NCI-H1436 treated with DMSO at 0.1 percent for 48 hours (cell line): ENCODE measurements around the gene COPS8.

Source experiments
- DNase-seq: peaks from one replicate; lab custom pipeline; 2025; lab: John Stamatoyannopoulos, UW

COPS8 gene

DNA sequence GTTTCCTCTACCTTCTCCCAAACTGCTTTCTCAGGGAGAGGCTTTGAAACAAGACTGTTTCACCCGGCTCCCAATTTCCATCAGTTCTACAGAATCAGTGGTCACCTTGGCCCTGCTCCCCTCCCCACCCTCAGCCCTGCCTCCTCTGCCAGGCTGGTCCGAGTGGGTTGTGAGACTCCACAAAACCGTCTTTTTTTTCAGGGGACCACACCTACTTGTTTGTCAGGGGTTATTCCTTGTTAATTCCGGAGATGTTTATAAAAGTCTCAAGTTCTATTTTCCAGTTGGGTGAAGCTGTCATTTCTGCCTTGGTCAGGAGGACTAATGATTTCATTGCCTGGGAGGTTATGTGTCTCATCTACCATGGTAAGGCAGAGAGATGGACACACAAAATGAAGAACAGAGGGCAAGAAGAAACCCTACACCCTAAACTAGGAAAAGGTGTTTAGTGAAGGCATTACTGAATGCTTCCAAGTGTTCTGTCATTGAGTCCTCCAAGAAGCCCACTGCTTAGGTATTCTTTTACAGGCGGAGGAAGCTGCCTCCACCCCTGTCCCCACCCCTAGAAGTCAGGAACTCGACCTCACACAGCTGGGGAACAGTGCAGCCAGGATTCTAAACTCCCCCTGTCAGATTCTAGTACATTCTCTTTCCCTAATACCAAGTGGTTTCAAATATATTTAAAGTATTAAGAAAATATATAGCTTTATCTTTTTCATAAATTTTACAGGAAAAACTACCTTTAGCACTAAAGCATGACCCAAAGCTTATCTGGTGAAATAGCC is 46.3 kb downstream of the COPS8 start:
- no peak for DNase-seq

DNA sequence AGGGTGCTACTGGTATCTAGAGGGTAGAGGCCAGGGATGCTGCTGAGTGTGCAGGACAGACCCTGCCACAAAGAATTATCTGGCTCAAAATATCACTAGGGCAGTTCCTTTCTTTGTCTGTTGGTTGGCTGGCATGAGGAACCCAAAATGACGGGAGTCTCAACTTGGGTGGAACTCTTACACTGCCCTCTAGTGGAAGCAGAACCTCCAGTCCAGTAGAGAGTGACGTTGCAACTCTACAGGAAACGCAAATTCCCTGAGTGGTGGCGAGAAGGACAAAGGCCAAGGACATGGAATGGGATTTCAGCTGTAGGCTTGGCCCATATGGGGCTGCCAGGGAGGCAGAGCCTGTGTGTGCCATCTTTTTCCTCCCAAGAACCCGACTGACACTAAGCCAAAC is 47.1 kb downstream of the COPS8 start:
- DNase-seq = no peak

DNA sequence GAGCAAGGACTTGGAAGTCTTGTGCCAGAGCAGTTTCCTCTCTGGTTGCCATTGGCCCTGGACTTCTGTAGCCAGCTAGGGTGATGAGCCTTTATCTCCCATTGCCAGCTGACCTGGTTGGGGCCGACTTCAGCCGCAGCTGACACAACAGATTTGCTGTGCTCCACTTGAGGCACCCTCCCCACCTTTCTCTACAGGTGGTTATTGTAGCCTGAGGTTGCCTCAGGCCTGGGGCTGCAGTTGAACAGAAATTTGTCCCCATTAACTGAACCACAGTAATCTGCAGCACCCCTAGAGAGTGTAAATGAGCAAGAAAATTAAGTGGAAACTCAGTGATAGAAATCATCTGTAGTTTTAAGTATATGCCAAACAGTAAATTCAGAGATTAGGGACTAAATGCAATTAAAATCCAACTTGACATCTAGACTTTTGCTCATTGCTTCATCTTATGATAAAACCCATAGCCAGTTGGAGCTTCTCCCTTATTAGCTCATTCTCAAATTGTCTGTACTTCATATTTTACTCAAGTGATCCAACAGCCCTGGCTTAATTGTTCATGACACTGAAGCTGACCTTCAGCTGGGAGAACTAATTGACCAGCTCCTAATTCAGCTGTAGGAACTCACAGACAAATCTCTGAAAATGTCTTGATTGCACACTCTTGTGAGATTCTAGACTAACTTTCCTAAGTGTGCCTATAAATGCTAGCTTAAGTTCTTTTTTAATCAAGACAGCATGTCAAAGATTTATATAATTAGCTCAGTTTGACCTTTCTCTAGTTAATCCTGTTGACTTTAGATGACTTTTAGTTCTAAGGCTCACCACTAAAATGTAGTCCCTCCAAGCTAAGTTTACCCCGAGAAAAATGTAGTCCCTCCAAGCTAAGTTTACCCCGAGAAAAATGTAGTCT is 48.9 kb downstream of the COPS8 start:
- DNase-seq = no peak

DNA sequence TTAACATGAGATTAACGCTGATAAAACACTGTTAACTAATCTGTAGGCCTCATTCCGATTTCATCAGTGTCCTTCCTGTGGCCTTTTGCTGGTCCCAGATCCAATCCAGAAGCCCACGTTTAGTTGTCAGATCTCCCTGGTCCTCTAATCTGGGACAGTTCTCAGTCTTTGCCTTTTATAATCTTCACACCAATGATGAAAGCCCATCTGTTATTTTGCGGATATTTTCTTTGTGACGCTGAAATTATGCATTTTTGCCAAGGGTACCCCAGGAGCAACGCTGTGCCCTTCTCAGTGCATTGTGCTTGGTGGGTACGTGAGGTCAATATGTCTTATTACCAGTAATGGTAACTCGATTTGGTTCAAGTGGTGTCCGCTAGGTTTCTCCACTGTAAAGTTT is 51.1 kb downstream of the COPS8 start:
- no peak for DNase-seq

DNA sequence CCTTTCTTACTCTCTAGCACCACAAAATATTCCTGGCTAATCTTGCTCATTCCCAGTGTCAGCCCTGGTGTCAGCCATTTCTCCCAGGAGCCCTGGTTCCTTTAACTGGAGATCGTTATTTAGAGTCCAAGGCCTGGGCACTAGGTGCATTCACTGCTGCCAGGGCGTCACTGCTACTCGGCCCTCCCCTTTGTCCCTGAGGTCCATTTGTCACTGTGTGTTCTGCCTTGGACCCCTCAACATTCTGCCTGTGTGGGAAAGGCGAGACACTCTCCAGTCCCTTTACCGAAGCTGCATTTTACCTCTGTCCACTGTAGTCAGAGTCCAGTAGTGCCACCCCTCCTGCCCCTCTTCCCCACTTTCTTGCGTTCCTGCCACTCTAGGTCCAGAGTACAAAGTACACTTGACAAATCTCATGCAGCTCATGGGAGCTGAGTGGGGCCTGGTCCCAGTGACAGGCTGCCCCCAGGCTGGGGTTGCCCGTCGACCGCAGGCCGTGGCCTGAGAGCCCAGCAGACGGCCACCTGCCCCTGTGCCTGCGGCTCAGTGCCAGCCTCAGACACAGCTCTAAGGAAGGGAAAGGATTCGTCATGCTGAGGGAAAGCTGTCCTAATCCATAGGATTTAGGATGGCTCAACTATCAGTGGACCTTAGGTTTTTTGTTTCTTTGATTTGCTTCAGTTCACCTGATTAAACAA is 52.1 kb downstream of the COPS8 start:
- DNase-seq = no peak

DNA sequence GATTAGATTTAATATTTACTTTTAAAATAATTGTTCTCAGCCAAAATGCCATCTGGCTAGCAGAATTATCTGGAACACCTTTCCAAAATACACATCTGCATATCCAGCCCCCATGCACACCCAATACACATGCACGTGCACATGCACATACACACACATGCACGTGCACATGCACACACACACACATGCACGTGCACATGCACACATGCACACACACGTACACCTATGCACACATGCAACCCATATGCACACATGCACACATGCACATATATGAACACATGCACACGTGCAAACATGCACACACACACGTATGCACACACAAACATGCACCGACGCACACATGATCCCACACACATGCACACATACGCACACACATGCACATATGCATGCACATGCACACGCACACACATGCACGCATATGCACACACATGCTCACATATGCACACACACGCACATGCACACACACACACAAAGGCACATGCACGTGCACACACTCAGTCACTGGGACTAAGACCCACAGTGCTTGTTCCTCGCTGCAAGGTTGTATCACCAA is 53.5 kb downstream of the COPS8 start:
- no peak for DNase-seq

DNA sequence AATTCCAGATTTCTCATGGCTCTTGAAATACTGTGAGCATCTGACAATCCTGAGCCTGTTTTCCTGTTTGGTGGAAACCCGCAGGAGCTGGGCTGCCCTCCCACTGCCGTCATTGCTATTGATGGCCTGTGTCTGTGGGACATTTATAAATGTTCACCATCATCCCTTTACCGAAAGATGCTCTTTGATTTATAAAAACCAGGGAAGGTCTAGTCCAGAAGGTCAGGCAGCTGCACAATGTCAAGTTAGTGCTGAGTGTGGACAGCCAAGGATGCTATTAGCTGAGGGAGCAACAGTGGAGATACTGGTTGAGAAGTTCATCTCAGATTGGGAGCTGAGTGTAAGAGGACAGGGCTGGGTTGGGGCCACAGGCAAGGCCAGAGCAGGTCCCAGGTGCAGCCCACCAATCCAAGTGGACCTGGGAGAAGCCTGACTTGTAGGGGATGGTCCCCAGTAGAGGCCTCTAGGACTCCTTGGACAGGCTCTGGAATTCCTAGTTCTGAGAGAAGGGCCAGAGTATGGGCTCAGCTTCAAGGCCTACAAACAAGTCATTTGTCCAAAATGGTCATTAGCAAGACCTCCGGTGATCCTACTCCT is 55.1 kb downstream of the COPS8 start:
- DNase-seq = no peak

DNA sequence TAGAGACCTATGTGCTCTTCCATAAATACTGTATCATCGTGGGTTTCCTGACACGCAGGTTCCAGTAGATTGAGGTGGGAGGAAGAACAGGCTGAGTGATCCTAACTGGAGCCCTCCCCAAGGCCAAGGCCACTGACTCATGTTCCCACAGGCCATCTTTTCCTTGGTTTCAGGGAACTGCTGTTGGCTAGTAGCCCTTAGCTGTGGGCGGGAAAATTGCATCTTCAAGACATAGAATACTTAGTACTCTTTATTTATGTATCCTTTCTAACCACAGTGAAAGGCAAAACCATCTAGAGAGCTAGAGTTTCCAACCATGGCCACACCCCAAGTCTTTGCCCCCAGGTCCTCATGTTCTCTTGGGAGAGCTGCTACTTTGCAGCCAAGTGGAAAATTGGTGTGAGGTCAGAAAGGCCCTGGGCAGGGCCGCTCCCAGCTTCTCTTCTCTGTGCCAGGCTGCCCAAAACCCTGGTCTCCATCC is 55.9 kb downstream of the COPS8 start:
- no peak for DNase-seq

DNA sequence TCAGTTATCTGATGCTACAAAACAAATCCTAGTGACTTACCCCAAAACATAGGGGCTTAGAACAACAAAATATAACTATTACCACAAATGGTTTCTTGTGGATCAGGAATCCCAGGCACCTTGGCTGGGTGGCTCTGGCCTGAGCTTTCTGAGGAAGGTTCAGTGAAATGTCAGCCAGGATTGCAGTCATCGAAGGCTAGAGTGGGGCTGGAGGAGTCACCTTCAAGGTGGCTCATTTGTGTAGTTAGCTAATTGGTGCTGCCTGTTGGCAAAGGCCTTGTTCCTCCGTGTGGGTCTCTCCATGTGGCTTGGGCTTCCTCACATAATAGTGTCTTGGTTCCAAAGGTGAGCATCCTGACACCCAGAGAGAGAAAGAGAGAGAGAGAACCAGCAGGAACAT is 57.4 kb downstream of the COPS8 start:
- no peak for DNase-seq

DNA sequence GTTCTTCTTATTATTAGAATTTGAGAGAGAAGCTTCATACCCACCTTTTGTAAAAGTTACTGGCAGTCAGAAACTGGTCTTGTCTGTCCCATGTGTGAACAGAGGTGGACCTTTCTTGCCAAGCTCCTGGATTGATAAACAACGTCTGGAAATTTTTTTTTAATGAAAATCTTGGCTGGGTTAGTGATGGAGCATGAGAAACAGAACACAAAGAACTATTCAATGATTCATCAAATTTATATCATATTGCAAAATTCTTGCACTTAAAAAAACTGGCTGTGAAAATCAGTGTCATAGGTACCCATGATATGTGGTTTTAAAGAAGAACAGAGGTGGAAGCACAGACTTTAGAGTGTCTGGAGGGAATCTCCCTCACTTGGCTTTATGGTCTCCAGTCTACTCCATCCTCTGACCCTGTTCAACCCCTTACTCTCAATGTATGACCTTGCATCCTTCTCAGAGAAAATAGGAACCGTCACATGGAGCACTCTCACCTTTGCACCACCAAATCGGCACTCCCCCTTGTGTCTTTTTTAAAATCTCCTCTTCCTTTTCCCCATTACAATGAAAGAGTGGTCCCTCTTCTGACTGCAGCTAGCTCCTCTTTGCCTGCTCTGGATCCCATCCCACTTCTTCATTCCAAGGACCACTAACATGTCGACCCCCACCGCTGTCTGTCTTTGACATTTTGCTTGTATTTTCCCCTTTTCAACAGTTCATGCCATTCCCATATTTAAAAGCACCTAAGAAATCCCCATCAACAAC is 58.2 kb downstream of the COPS8 start:
- no peak for DNase-seq

DNA sequence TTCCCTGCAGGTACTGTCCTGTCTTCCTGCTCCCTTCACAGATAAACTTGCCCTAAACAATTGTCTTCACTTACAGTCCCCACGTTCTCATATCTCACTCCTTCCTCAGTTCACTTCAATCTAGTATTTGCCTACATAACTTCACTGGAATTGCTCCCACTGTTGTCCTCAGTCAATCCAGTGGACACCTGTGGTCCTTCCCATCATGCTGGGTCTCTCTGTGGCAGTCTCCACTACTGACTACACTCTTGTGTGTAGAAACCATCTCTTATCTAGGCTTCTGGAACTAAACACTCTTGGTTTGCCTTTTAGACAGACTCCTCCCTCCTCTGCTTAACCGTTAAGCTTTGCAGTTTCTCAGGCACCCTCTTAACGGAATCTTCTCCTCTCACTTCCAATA is 58.8 kb downstream of the COPS8 start:
- DNase-seq = no peak

DNA sequence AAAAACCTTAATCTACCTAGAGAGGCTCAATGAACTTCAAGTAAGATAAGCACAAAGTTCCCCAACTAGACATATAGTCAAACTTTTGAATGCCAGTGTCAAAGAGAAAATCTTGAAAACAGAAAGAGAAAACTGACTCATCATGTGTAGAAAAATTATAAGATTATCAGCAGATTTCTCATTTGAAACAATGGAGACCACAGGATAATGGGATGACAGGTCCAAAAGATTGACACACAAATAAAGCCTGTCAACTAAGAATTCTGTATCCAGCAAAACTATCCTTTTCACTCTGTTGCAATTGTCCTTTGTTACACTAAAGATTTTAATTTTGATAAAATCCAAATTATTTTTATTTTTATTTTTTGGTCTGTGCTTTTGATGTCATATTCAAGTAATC is 61.6 kb downstream of the COPS8 start:
- no peak for DNase-seq

DNA sequence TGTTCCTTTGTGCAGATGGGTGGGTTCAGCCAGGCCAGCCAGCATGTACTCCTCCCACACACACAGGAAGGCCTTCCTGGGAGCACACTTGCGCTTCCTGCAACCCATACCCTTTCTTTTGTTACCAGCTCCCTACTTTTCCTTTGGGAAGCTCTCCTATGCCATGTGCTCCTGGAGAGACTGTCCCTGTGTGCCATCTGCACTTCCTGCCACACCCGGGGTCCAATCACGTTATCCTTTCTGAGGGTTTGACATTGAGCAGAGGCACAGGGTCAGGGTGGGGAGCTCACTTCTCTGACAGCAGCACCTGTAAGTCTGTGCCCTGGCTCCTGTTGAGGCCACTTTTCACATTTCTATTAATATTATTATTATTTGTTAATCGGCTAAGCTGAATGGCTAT is 62.9 kb downstream of the COPS8 start:
- DNase-seq = no peak

DNA sequence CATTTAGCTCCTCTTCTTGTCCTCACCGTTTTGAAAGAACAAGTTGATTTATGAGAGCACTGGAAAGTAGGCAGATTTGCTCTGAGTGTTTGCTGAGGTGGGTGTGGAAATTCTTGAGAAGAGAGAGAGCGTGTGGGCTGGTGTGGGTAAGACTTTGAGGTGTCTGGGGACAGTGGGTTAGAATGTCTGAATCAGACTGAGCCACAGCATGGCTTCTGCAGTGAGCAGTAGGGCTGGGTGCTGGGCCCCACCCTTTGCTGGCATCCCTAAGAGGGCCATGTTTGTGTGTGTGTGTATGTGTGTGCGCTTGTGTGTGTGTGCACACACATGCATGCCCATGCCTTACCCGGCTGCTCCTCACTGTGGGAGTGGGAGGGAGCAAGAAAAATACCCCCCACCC is 63.7 kb downstream of the COPS8 start:
- DNase-seq = no peak
